ENCODE results near the gene DDAH1. TPM values are rescaled to one million over a fixed set of nuclear protein-coding genes. Genes with fewer than 3 reads are reported as not detected.

The DDAH1 gene
- total RNA-seq, 2 experiments from 2014 or later: not detected

DNA sequence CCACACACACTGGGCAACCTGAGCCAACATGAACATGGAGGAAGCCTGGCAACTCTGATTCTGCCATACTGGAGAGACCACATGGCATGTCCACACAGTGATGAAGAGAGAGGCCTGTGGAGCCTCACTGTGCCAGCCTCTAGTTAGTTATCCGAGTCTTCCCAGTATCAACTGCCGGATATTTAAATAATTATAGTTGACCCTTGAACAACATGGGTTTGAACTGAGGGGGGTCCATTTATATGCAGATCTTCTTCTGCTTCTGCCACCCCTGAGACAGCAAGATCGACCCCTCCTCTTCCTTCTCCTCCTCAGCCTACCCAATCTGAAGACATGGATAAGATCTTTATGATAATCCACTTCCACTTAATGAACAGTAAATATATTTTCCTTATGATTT lies 27.8 kb downstream of the DDAH1 start:
- H3K4me1 Mint-ChIP-seq (ENCODE audit: low read depth): no peaks in the 10 kb centered on the region
- no peaks in the 10 kb centered on the region for H3K9me3 ChIP-seq (ENCODE audit: control insufficient read depth in 1 of 2, insufficient read depth in 1 of 2, low read length in 2 of 2)
- CTCF ChIA-PET: no interaction called here
- no peaks in the 10 kb centered on the region for H3K27me3 ChIP-seq (ENCODE audit: control insufficient read depth in 1 of 2, insufficient read depth in 2 of 2, low read length in 2 of 2)
- no peak for ATAC-seq (ENCODE audit: poor library complexity)
- no peak overlapping the region for H3K4me3 Mint-ChIP-seq
- H3K36me3 ChIP-seq (ENCODE audit: insufficient read depth, low read length): no peaks in the 10 kb centered on the region
- POLR2A ChIA-PET: no interaction called here
- H3K4me3 ChIP-seq (ENCODE audit: low read length): no peak overlapping the region
- H3K9me3 Mint-ChIP-seq: no peaks in the 10 kb centered on the region
- TF ChIP-seq, protein P1, sequence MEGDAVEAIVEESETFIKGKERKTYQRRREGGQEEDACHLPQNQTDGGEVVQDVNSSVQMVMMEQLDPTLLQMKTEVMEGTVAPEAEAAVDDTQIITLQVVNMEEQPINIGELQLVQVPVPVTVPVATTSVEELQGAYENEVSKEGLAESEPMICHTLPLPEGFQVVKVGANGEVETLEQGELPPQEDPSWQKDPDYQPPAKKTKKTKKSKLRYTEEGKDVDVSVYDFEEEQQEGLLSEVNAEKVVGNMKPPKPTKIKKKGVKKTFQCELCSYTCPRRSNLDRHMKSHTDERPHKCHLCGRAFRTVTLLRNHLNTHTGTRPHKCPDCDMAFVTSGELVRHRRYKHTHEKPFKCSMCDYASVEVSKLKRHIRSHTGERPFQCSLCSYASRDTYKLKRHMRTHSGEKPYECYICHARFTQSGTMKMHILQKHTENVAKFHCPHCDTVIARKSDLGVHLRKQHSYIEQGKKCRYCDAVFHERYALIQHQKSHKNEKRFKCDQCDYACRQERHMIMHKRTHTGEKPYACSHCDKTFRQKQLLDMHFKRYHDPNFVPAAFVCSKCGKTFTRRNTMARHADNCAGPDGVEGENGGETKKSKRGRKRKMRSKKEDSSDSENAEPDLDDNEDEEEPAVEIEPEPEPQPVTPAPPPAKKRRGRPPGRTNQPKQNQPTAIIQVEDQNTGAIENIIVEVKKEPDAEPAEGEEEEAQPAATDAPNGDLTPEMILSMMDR (IDR thresholded peaks at IDR 0.05): no peak
- no peaks in the 10 kb centered on the region for H3K36me3 Mint-ChIP-seq (ENCODE audit: low read depth)
- peaks cover 16% of the 10 kb centered on the region for H3K27me3 Mint-ChIP-seq
- no peaks in the 10 kb centered on the region for H3K4me1 ChIP-seq (ENCODE audit: insufficient read depth, low read length)
- H3K27ac ChIP-seq (ENCODE audit: low read depth in 1 of 2, low read length in 2 of 2): no peak overlapping the region
- H3K27ac Mint-ChIP-seq: no peak overlapping the region
- DNase-seq: no peak
- intact Hi-C loops (cut with DNase I, micrococcal nuclease): no loop called here

DNA sequence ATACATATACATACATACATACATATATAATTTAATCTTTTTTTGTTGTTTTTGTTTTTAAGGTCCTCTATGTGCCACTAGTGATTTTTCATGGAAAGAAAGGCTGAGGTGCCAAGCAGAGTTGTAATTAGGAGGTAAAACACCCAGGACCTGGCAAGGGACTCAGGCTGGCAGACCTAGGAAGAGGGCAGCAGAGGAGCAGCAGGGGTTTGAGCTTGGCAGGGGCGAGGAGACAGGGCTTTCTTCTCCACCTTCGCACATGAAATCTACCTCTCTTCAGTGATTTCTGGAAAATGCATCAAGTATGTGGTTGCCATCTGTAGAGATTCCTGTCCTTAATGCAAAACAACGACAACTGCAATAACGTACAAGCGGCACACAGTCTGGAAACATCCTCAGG lies 31.9 kb downstream of the DDAH1 start:
- ATAC-seq (ENCODE audit: poor library complexity): no peak
- CTCF ChIA-PET: no interaction called here
- Histone ChIP-seq H3K27ac (ENCODE audit: low read depth in 1 of 2, low read length in 2 of 2) (no peak overlapping the region), H3K27me3 (ENCODE audit: control insufficient read depth in 1 of 2, insufficient read depth in 2 of 2, low read length in 2 of 2) (peaks cover 0 to 2% of the 10 kb centered on the region in 2 experiments), H3K4me3 (ENCODE audit: low read length) (no peak overlapping the region), H3K36me3 (ENCODE audit: insufficient read depth, low read length) (no peaks in the 10 kb centered on the region), H3K9me3 (ENCODE audit: control insufficient read depth in 1 of 2, insufficient read depth in 1 of 2, low read length in 2 of 2) (no peaks in the 10 kb centered on the region), H3K4me1 (ENCODE audit: insufficient read depth, low read length) (no peaks in the 10 kb centered on the region)
- intact Hi-C loops (cut with DNase I, micrococcal nuclease): no loop called here
- peaks cover 9% of the 10 kb centered on the region for H3K27me3 Mint-ChIP-seq
- TF ChIP-seq, protein P1 (IDR thresholded peaks at IDR 0.05): no peak
- no peaks in the 10 kb centered on the region for H3K9me3 Mint-ChIP-seq
- no peak overlapping the region for H3K4me3 Mint-ChIP-seq
- POLR2A ChIA-PET: no interaction called here
- no peaks in the 10 kb centered on the region for H3K36me3 Mint-ChIP-seq (ENCODE audit: low read depth)
- DNase-seq: no peak
- H3K4me1 Mint-ChIP-seq (ENCODE audit: low read depth): no peaks in the 10 kb centered on the region
- no peak overlapping the region for H3K27ac Mint-ChIP-seq

DNA sequence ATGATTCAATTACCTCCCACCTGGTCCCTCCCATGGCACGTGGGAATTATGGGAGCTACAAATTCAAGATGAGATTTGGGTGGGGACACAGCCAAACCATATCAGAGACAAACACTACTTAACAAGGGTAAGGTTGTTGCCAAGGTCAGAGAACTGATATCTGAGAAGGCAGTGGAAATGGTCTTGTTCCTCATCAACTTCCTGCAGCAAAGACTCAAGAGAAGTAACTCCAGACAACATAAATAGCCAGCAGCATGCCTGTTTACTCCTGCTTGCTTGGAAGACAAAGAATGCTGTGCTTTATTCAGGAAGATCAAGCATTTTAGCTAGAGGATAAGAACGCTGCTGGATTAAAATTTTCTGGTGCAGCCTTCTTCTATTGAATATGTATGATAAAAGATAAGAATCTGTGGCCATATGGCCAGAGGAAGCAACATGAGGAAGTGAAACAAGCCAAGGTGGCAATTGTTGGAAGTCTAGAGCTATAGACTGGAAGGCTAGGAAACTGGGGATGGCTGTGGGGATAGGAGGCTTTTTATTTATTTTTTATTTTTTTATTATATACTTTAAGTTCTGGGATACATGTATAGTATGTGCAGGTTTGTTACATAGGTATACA lies 36.4 kb downstream of the DDAH1 start:
- peaks cover 0 to 2% of the 10 kb centered on the region in 2 experiments for H3K27me3 ChIP-seq (ENCODE audit: control insufficient read depth in 1 of 2, insufficient read depth in 2 of 2, low read length in 2 of 2)
- H3K27me3 Mint-ChIP-seq: peaks cover 9% of the 10 kb centered on the region
- ATAC-seq (ENCODE audit: poor library complexity) (no peak), DNase-seq (no peak)
- no peaks in the 10 kb centered on the region for H3K9me3 Mint-ChIP-seq
- H3K4me1 Mint-ChIP-seq (ENCODE audit: low read depth): no peaks in the 10 kb centered on the region
- no peak overlapping the region for H3K4me3 Mint-ChIP-seq
- no peak overlapping the region for H3K4me3 ChIP-seq (ENCODE audit: low read length)
- intact Hi-C loops (cut with DNase I, micrococcal nuclease): no loop called here
- H3K27ac Mint-ChIP-seq: no peak overlapping the region
- ChIA-PET CTCF (no interaction called here), POLR2A (no interaction called here)
- no peaks in the 10 kb centered on the region for H3K36me3 Mint-ChIP-seq (ENCODE audit: low read depth)
- no peaks in the 10 kb centered on the region for H3K4me1 ChIP-seq (ENCODE audit: insufficient read depth, low read length)
- no peaks in the 10 kb centered on the region for H3K9me3 ChIP-seq (ENCODE audit: control insufficient read depth in 1 of 2, insufficient read depth in 1 of 2, low read length in 2 of 2)
- H3K36me3 ChIP-seq (ENCODE audit: insufficient read depth, low read length): no peaks in the 10 kb centered on the region
- H3K27ac ChIP-seq (ENCODE audit: low read depth in 1 of 2, low read length in 2 of 2): no peak overlapping the region
- TF ChIP-seq, protein P1 (IDR thresholded peaks at IDR 0.05): no peak
